ENCODE data around the gene HECW1.

The HECW1 gene

DNA sequence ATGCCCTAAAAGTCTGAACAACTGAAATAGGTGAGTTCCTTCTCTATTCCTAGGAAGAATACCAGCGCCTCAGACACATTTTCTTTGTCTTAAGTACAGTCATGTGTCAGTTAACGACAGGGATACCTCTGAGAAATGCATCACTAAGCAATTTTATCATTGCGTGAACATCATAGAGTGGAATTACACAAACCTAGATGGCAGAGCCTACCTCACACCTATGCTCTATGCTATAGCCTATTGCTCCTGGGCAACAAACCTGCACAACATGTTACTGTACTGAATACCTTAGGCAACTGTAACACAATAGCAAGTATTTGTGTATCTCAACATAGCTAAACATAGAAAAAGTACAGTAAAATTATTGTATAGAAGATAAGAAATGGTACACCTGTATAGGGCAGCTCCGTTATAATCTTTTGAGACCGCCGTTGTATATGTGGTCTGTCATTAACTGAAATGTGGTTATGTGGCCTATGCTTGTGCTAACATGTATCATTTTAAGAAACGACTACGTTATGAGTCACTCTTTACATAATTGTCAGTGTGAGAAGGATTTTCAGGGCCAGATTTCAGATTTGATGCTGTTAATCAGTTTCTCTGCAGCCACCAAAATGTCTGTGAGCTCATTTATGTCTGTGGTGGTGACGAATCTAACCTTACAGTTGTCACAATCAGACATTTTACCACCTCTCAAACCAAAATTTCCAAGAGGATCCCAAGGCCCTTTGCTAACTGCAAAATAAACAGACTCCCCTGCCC, 404.3 kb downstream of the HECW1 start:
- DNase-seq = no peak

DNA sequence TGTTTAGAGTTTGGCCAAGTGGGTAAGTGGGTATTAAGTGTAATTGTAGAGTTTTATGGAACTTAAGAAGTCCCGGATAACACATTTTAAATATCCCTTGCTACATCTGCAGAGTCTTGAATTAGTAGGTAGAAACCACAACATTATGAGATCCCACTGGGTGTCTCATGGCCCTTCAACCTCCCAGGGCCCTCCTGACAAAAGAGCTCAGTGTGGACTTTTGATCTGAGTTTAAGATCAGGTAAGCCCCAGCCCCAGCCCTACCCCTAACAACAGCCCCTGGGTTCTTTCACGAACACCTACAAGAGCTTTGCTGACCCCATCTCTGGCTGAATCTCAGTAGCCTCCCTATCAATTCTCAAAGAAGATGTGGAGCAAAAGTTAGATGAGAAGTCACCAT, 405.0 kb downstream of the HECW1 start:
- DNase-seq = no peak

DNA sequence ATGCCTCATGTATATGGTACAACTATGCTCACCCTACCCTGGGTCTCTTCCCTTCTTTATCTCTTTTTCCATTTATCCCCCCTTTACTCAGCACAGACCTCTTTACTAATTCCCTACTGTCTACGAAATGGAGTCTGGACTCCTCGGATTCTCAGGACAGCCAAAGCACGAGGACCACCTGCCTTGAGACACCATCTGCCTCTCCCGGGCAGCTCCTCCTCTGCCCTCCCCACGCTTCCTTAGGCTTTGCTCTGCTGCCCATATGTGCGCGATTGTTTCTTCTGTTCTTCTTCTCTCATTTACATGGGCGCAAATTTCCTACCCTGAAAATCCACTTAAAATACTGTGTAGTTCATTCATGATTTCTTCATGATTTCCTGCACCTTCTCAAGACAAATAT, 407.8 kb downstream of the HECW1 start:
- DNase-seq = no peak

- no peak for DNase-seq
These were observed 410.1 kb downstream of the HECW1 start for GRCh38 chr7:43522406-43523156.

- no peak for DNase-seq
These were observed 416.3 kb downstream of the HECW1 start for GRCh38 chr7:43528576-43529354.

DNA sequence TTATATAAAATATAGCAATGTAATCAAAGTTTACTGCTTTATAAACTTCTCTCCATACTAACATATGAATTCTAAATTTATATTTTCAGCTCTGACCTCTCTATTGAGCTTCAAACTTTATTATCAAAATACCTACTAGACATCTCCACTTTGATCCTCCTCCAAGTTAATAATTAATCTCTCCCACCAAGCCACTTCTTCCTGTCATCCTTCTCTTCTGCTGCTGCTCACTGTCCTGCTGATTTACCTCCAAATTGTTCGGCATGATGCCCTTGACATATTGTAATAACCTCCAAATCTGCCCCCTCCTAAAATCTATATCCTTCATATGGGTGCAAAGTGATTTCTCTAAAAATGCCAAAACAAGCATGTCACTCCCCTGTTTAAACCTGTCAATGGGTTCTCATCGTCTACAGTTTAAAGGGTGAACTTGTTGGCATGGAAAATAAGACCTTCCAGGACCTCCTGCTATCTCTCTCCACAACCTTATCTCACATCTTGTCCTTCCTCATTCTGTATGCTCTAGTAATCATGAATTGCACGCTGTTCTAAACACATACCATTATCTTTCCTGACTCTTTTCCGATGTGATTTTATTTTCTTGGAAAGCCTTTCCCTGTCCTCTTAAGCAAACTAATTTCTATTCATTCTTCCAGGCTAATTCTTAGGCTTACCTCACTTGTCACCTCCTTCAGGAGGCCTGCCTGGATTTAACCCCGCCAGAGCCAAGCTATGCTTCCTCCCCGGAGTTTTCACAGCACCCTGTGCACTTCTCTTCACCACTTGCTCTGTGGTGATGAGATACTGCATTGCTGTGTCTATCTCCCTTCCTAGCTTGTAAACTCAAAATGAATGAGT, 418.3 kb downstream of the HECW1 start:
- no peak for DNase-seq

- DNase-seq = no peak
These were observed 419.3 kb downstream of the HECW1 start for GRCh38 chr7:43531700-43532099.

- no peak for DNase-seq
These were observed 421.5 kb downstream of the HECW1 start for GRCh38 chr7:43533801-43534479.

DNA sequence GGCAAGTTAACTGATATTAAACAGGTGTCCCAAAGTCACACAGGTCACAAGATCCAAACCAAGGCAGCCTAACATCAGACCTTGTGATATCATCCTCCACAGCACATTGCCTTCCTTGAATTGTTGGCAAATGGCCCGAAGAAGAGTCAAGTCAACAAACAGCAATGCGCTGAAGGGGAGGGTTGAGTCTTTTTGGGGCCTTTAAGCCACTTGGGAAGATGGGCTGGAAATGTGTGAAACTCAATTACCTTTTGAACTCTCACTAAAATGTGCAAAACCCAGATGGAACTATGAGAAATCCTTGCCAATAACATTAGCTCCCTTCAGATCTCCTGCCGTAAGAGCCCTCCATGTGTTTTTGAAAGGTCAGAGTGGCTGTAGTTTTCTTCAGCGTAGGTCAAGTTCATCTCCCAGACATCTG, 422.6 kb downstream of the HECW1 start:
- DNase-seq = no peak

- DNase-seq = no peak
These were observed 423.6 kb downstream of the HECW1 start for GRCh38 chr7:43535810-43536585.

DNA sequence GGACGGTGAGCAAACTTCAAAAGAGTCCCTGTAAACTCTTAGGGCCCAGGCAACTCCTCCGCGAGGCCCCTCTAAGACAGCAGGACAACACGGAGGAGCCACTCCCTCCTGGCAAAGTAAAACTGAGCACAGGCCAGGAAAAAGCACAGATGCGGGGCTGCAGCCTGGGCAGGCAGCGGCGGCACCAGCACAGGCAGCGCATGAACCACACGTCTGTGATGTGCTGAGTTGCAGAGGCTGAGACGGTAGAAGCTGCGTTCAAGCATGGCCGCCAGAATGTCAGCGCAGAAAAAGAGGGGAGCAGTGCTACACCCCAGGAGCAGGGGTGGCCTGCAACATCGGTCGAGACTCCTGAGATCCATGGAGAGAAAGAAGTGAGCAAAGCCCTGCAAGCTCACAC, 424.3 kb downstream of the HECW1 start:
- DNase-seq = no peak

DNA sequence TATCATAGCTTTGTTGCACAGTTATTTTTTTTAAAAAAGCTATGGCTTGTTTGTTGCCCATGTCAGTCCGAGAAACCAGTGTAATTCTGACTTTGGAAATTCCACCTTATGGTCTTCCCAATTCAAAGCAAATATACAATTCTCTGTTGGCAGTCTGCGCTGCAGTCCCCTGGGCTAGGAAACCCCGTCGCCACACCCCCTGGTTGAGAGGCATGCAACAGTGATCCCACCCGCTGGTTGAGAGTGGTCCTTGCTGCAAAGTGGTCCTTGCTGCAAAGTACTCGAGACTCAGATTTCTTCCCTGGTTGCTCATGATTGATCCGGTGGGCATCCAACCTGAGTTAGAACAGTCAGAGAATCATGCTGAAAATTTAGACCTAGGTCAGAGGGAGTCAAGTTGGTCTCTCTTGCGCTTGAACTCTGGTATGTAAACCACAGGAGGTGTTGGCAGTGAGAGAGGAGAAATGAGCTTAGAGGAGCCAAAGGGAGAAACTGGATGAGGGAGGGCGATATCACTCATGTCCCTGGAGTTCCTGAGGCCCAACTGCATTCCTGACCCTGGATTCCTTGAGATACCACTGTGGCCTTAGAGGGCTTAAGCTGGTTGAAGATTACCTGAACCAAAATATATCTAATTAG, 425.4 kb downstream of the HECW1 start:
- DNase-seq = no peak

GRCh38 chr7:43538404-43538771, 425.9 kb downstream of the HECW1 start:
- DNase-seq = no peak

DNA sequence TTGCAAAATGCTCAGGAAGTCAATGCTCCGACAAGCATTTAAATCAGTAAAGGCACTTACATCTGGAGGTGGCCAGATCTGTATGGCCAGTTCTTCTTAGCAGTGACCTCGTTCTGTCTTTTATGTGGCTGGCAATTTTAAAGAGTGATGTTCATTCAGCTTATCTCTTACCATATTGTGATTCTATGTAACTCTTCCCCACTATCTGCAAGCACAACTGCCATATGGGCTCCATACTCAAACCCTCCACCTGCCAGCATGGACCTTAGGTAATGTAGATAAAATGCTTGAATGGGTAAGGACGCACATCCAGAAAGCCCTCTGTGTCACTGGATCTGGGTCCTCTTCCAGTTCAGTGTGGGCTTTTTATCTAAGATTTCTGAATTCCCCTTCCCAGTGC, 428.0 kb downstream of the HECW1 start:
- no peak for DNase-seq

DNA sequence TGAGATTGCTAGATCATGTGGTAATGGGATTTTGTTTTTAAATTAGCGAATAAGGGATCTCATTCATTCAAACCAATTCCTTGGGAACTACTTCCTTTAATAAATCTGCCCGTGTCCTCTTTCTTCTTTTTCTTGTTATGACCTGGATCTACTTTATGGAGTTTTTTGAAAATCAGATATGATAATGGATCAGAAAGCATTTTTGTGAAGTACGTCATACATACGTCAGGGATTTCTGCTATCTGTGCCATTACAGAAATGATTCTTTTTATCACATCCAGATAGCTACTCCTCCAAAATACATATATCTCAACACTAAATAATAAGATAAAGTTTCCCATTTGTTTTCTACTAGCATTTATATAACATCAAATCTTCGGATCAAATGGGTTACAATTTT, 430.3 kb downstream of the HECW1 start:
- DNase-seq = no peak

GRCh38 chr7:43546231-43546630, 433.8 kb downstream of the HECW1 start:
- no peak for DNase-seq

DNA sequence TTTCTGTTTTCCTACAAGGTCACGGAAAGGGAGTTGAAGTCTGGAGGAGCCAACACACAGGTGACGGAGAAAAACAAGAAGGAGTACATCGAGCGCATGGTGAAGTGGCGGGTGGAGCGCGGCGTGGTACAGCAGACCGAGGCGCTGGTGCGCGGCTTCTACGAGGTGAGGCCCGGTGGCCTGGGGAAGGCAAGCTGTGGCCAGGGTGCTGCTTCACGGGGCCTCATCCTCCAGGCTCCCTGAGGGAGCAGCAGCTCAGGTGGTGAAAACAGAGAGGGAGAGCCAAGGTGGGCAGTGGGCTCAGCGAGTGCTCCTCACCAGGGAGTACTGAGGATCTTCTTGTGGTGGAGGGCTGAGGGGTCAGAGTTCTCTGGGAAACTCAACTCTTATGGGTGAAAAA, 438.0 kb downstream of the HECW1 start:
- DNase-seq = no peak

- DNase-seq = no peak
These were observed 439.7 kb downstream of the HECW1 start for GRCh38 chr7:43552122-43552521.

GRCh38 chr7:43553999-43554398, 441.6 kb downstream of the HECW1 start:
- DNase-seq = no peak

DNA sequence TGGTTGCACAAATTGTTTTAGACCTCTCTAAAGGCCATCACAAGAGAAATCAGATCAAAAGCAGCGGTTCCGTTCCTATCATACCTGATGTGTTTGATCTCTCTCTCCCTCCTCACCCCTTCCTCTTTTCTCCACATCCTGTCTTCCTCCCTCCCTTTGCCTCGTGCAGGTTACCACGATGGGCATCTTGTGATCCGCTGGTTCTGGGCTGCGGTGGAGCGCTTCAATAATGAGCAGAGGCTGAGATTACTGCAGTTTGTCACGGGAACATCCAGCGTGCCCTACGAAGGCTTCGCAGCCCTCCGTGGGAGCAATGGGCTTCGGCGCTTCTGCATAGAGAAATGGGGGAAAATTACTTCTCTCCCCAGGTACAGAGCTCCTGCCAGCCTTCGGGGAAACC, 442.0 kb downstream of the HECW1 start:
- no peak for DNase-seq

All from 8988T (cell line).